Panc1 (cell line): ENCODE measurements around the gene SLC4A5.

ENCODE experiments used
- CTCF ChIP-seq: fragments of 450-650 bp; IDR thresholded peaks from 2 replicates; pipeline ENCODE4 v1.5.1; 2017; ENCODE audit warnings: mild to moderate bottlenecking
- POLR2AphosphoS5 ChIP-seq: IDR thresholded peaks from 2 replicates; pipeline ENCODE4 v1.6.1; 2012; ENCODE audit warnings: mild to moderate bottlenecking, low read depth, low read length, moderate library complexity
- REST ChIP-seq, 2 experiments: IDR thresholded peaks; 2 replicates each; pipeline ENCODE4 v1.6.1; 2011 to 2012; ENCODE audit warnings: low read depth in 2 of 2, control low read depth in 1 of 2, low read length in 1 of 2, mild to moderate bottlenecking in 1 of 2, moderate library complexity in 1 of 2; ENCODE audit not compliant: insufficient read depth in 1 of 2
- SIN3A ChIP-seq: IDR thresholded peaks from 2 replicates; pipeline ENCODE4 v1.6.1; 2012; ENCODE audit warnings: low read depth, mild to moderate bottlenecking, low read length, moderate library complexity, borderline replicate concordance; ENCODE audit not compliant: insufficient read depth
- TCF7L2 ChIP-seq: IDR thresholded peaks from 2 replicates; pipeline ENCODE4 v1.6.1; 2011; ENCODE audit warnings: mild to moderate bottlenecking, low read depth, low read length, inconsistent platforms

GRCh38 chr2:74235041-74235440 lies 108.2 kb downstream of the SLC4A5 start:
- TF ChIP-seq CTCF (no peak), TCF7L2 (no peak), POLR2AphosphoS5 (no peak), REST (IDR thresholded peaks at IDR 0.05; ENCODE audit: insufficient read depth in 1 of 2, low read depth in 2 of 2, low read length in 1 of 2) (no peak), SIN3A (no peak)
